Duodenal mucosa (tissue), 2 donors: ENCODE results near the gene CCDC89.
"Not testable (repeated sequence)": the region's sequence is repeated elsewhere in the genome, so short reads cannot be mapped to it uniquely, and the experiment has no call there.

Experiments used
- H3K27ac ChIP-seq: one replicate; pipeline ENCODE4 v1.7.0; 2013; ENCODE audit warnings: low read depth, low read length
- H3K27me3 ChIP-seq, 2 donors: one replicate each; pipeline ENCODE4 v1.7.0; 2013; ENCODE audit warnings: low read length in 2 of 2, control low read depth in 1 of 2; ENCODE audit not compliant: insufficient read depth in 2 of 2, control insufficient read depth in 1 of 2
- H3K36me3 ChIP-seq, 2 donors: one replicate each; pipeline ENCODE4 v1.7.0; 2013; ENCODE audit warnings: low read length in 2 of 2, control low read depth in 1 of 2; ENCODE audit not compliant: insufficient read depth in 2 of 2, control insufficient read depth in 1 of 2
- H3K4me1 ChIP-seq, 2 donors: one replicate each; pipeline ENCODE4 v1.7.0; 2013; ENCODE audit warnings: low read length in 2 of 2, control low read depth in 1 of 2; ENCODE audit not compliant: insufficient read depth in 2 of 2, control insufficient read depth in 1 of 2
- H3K4me3 ChIP-seq, 2 donors: one replicate each; pipeline ENCODE4 v1.7.0; 2013; ENCODE audit warnings: low read length in 2 of 2, low read depth in 1 of 2
- H3K9ac ChIP-seq, 2 donors: one replicate each; pipeline ENCODE4 v1.7.0; 2013; ENCODE audit warnings: low read length in 2 of 2, low read depth in 1 of 2
- H3K9me3 ChIP-seq, 2 donors: one replicate each; pipeline ENCODE4 v1.7.0; 2013; ENCODE audit warnings: low read length in 2 of 2, control low read depth in 1 of 2; ENCODE audit not compliant: control insufficient read depth in 1 of 2

The CCDC89 gene

GRCh38 chr11:85694385-85694980 is 8.5 kb upstream of the CCDC89 start:
- no peak overlapping the region for H3K27ac ChIP-seq
- H3K9me3 ChIP-seq = no peaks in the 10 kb centered on the region
- H3K36me3 ChIP-seq = peaks cover 0 to 4% of the 10 kb centered on the region in 2 donors
- H3K27me3 ChIP-seq = no peaks in the 10 kb centered on the region
- no peak overlapping the region for H3K9ac ChIP-seq
- H3K4me3 ChIP-seq = no peak overlapping the region
- peaks cover 2 to 5% of the 10 kb centered on the region in 2 donors for H3K4me1 ChIP-seq

- H3K4me1 ChIP-seq = peaks cover 3 to 5% of the 10 kb centered on the region in 2 donors
- H3K9me3 ChIP-seq = no peaks in the 10 kb centered on the region
- H3K36me3 ChIP-seq = no peaks in the 10 kb centered on the region
- H3K27ac ChIP-seq = peak overlapping the region; percentile 65
- no peaks in the 10 kb centered on the region for H3K27me3 ChIP-seq
- peak overlapping the region; percentile 13 to 30 for H3K9ac ChIP-seq
- H3K4me3 ChIP-seq = peak overlapping the region; percentile 29 to 56
Measured at GRCh38 chr11:85685125-85685819, 723 bp downstream of the CCDC89 start.

GRCh38 chr11:85682330-85683305 is 3.4 kb downstream of the CCDC89 start:
- Histone ChIP-seq H3K4me1 (peaks cover 3 to 5% of the 10 kb centered on the region in 2 donors), H3K36me3 (no peaks in the 10 kb centered on the region), H3K9me3 (no peaks in the 10 kb centered on the region), H3K4me3 (peak overlapping the region; percentile 73 to 89), H3K27me3 (no peaks in the 10 kb centered on the region), H3K27ac (peak overlapping the region; percentile 36), H3K9ac (peak overlapping the region; percentile 49 to 78)

GRCh38 chr11:85680897-85681296 is 5.1 kb downstream of the CCDC89 start:
- H3K4me1 ChIP-seq = peaks cover 3 to 5% of the 10 kb centered on the region in 2 donors
- no peaks in the 10 kb centered on the region for H3K36me3 ChIP-seq
- H3K27me3 ChIP-seq = no peaks in the 10 kb centered on the region
- H3K4me3 ChIP-seq = no peak overlapping the region
- H3K9ac ChIP-seq = no peak overlapping the region
- no peak overlapping the region for H3K27ac ChIP-seq
- H3K9me3 ChIP-seq = no peaks in the 10 kb centered on the region

- H3K4me1 ChIP-seq = peaks cover 0 to 5% of the 10 kb centered on the region in 2 donors
- H3K27ac ChIP-seq = no peak overlapping the region
- H3K9me3 ChIP-seq = no peaks in the 10 kb centered on the region
- H3K9ac ChIP-seq = no peak overlapping the region
- no peaks in the 10 kb centered on the region for H3K36me3 ChIP-seq
- H3K4me3 ChIP-seq = no peak overlapping the region
- no peaks in the 10 kb centered on the region for H3K27me3 ChIP-seq
Measured at GRCh38 chr11:85679576-85679975, 6.4 kb downstream of the CCDC89 start.

GRCh38 chr11:85673393-85673792 is 12.6 kb downstream of the CCDC89 start:
- H3K9ac ChIP-seq = no peak overlapping the region
- no peaks in the 10 kb centered on the region for H3K36me3 ChIP-seq
- no peaks in the 10 kb centered on the region for H3K9me3 ChIP-seq
- H3K27ac ChIP-seq = no peak overlapping the region
- H3K4me3 ChIP-seq = no peak overlapping the region
- H3K4me1 ChIP-seq = no peaks in the 10 kb centered on the region
- no peaks in the 10 kb centered on the region for H3K27me3 ChIP-seq

DNA sequence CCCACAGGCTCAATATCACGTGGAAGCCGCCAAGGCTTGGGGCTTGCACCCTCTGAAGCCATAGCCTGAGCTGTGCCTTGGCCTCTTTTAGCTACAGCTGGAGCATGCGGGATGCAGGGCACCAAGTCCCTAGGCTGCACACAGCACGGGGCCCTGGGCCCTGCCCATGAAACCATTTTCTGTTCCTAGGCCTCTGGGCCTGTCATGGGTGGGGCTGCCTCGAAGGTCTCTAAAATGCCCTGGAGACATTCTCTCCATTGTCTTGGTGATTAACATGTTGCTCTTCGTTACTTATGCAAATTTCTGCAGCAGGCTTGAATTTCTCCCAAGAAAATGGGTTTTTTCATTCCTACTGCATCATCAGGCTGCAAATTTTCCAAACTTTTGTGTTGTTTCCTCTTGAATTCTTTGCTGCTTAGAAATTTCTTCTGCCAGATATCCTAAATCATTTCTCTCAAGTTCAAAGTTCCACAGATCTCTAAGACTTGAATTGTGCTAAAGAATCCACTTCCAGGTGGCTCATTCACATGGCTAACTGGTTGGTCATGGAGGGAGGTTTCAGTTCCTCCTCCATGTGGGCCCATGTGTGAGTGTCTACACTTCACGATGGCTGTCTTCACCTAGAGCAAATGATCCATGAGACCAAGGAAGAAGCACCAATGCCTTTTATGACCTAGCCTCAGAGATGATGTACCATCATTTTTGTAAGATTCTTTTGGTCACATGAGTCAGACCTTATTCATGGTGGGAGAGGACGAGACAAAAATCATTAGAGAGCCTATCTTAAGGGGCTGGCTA is 13.7 kb downstream of the CCDC89 start:
- no peak overlapping the region for H3K9ac ChIP-seq
- no peaks in the 10 kb centered on the region for H3K9me3 ChIP-seq
- no peaks in the 10 kb centered on the region for H3K27me3 ChIP-seq
- H3K4me3 ChIP-seq = no peak overlapping the region
- no peaks in the 10 kb centered on the region for H3K36me3 ChIP-seq
- H3K4me1 ChIP-seq = no peaks in the 10 kb centered on the region
- H3K27ac ChIP-seq = no peak overlapping the region

DNA sequence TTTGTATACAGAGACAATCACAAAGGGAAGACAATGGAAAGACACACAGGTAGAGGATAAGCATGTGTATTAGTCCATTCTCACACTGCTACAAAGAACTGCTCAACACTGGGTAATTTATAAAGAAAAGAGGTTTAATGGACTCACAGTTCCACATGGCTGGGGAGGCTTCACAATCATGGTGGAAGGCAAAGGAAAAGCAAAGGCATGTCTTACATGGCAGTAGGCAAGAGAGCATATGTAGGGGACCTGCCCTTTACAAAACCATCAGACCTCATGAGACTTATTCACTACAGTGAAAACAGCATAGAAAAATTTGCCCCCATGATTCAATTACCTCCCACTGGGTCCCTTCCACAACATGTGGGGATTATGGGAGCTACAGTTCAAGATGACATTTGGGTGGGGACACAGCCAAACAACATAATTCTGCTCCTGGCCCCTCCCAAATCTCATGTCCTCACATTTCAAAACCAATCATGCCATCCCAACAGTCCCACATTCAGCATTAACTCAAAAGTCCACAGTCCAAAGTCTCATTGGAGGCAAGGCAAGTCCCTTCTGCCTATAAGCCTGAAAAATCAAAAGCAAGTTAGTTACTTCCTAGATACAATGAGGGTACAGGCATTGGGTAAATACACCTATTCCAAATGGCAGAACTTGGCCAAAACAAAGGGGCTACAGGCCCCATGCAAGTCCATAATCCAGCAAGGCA is 14.9 kb downstream of the CCDC89 start:
- H3K36me3 ChIP-seq, H3K4me3 ChIP-seq, H3K27me3 ChIP-seq, H3K9me3 ChIP-seq, H3K27ac ChIP-seq, H3K4me1 ChIP-seq, H3K9ac ChIP-seq: not testable (repeated sequence)

- Histone ChIP-seq H3K27ac (no peak overlapping the region), H3K9ac (no peak overlapping the region), H3K4me3 (no peak overlapping the region), H3K36me3 (no peaks in the 10 kb centered on the region), H3K9me3 (no peaks in the 10 kb centered on the region), H3K27me3 (no peaks in the 10 kb centered on the region), H3K4me1 (peaks cover 6% of the 10 kb centered on the region in 2 donors)
Measured at GRCh38 chr11:85668157-85668556, 17.8 kb downstream of the CCDC89 start.
